Right lobe of liver (tissue), 4 donors: ENCODE data around the gene ZMIZ1.

Experiments
- CTCF ChIP-seq, 4 donors: fragments of 200-600 bp in 3 of 4; fragments of 450-650 bp in 1 of 4; IDR thresholded peaks; one replicate each; pipeline versions ENCODE4 v1.5.1 to v1.8.0; 2016 to 2022; ENCODE audit warnings: antibody characterized with exemption in 4 of 4, mild to moderate bottlenecking in 2 of 4
- POLR2A ChIP-seq: fragments of 450-650 bp; IDR thresholded peaks from one replicate; pipeline ENCODE4 v1.6.1; 2017; ENCODE audit warnings: antibody characterized with exemption, mild to moderate bottlenecking
- donor health status: DM: no; HTN: no; CAD: no.
- donor health status: DM: no; HTN: no; CAD: no.
- donor health status: DM: no; HTN: yes; CAD: no.

GRCh38 chr10:79301754-79302530 is 233.2 kb downstream of the ZMIZ1 start:
- TF ChIP-seq POLR2A (no peak), CTCF (IDR thresholded peaks at IDR 0.05) (no peak)
